Tongue (tissue), 2 donors: ENCODE data around the gene CCNO. TPM values are rescaled to one million over a fixed set of nuclear protein-coding genes. Genes with fewer than 3 reads are reported as not detected.

Experiments used
- DNase-seq: peaks from one replicate; pipeline ENCODE4 v3.0.0-alpha.2; 2015
- total RNA-seq: library from RNA; depleted of rRNA; stranded (reverse); fragments of >200 nt; gene quantifications from one replicate; pipeline ENCODE4 v1.2.3, GENCODE V29; 2014

Gene CCNO
- not detected for total RNA-seq

DNA sequence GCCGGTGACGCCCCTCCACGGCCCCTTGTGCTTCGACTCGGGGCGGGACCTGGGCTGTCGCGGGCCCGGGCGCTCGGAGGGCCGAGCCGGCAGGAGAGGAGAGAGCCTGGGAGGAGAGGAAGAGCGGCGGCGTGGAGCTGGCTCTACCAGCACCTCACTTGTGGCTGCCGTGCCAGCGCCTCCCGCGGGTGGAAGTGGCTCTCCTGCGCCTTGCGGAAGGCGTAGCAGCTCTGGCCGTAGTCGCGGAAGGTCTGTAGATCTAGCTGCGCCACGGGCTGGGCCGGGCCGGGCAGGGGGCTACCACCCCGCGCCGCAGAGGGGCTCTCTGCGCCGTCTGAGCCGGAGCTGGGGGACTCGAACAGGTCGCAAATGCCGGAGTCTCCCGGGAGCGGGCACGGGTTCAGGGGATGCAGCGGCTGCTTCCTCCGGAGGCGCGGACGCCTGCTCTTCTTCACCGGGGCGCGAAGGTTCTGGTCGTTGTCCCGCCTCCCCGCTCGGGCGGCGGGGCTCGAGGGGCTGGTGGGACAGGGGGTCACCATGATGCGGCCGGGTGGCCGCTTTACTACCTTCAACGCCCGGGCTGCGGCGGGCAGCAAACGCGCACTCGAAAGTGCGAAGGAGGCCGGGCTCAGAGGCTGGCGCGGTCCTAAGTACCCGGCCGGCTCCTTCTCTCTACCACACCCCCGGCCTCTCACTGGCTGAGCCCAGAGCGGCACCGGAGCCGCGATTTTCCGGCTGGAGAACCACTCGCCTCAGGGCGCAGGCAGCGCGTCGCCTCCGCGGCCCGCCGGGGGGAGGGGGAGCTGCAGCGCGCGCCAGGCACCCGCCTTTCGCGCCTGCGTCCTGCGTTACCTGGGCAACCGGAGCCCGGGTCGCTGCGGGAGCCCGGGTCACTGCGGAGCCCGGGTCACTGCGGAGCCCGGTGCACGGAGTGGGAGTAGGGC, at the start of gene CCNO:
Gene CCNO, minus strand, starts transcription at position 624 of the 944 bp plus-strand sequence. Its CDS starts 85 bp downstream, at position 539.
- peak; percentile 83 for DNase-seq

DNA sequence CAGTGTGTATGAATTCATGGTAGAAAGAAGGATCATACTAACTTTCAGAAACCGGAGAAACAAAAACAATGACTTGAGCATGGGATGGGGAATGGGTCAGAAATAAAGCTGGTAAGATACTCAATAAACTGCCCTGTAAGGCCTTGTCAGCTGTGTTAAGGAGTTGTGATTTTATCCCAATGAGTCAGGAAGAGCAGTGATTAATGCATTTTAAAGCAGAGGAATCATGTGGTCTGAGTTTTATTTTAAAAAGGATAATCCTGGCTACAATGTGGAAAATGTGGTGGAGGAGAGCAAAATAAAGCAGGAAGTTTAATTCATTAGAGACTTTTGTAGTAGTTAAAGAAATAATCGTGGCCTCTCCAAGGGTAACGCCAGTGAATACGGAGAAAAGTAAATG, 45.4 kb upstream of the CCNO start:
- no peak for DNase-seq

DNA sequence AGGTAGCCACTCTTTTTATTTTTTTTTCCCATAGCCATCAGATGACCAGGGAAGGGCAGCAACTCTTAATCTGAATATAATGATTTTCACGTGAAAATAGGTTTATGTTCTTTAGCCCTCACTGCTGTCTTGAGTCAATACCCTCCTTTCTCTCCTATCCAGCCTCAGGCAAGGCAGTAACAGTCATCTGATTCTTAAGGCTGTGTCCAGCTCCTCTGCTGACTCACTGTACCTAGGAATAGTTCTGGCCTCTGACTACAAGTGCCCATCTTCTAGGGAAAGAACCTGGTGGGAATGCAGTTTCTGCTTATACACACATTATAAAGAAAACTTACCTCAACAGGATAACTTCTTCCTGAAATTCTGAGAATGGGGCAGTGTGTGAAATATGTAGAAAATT, 43.4 kb upstream of the CCNO start:
- DNase-seq: no peak

- no peak for DNase-seq
These were observed 24.9 kb upstream of the CCNO start for GRCh38 chr5:55258339-55258738.

DNA sequence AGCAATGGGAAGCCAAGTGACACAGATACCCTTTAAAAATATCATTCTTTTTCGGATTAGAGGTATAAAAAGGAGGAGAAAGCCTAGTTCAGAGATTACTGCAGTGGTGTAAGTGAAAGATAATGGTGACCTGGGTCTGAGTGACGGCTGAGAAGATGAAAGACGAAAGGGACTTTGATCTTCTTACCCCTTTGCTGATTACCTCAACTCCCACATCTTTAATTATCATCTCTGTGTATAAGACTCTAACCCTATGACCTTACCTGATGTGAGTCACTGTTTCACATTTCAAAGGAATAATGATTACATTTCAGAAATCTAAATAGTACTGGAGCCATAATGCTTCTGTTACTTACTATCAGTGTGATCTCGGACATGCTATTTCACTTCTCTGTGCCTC, 21.4 kb upstream of the CCNO start:
- no peak for DNase-seq

GRCh38 chr5:55250064-55250463, 16.7 kb upstream of the CCNO start:
- DNase-seq: no peak

DNA sequence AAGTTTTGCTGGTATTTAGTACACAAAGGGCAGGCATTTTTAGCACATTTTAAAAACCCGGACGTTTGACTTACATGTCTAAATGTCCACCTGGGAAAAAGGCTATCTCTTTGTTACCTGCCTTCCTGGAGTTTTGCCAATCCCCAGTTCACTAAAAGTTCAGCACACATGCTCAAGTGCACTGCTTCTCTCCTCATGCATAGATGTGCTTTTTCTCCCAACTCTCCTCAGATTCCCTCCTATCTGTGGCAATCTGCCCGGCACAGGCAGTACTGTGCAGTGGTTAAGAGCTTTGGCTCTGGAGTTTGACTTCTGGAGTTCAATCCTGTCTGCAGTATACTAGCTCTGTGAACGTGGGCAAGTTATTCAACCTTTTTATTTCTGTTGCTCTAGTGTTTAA, 8.3 kb upstream of the CCNO start:
- peak; percentile 35 for DNase-seq

GRCh38 chr5:55236800-55237199, 3.4 kb upstream of the CCNO start:
- peak; percentile 83 for DNase-seq

GRCh38 chr5:55234121-55234700, 803 bp upstream of the CCNO start:
- DNase-seq: peak; percentile 51

DNA sequence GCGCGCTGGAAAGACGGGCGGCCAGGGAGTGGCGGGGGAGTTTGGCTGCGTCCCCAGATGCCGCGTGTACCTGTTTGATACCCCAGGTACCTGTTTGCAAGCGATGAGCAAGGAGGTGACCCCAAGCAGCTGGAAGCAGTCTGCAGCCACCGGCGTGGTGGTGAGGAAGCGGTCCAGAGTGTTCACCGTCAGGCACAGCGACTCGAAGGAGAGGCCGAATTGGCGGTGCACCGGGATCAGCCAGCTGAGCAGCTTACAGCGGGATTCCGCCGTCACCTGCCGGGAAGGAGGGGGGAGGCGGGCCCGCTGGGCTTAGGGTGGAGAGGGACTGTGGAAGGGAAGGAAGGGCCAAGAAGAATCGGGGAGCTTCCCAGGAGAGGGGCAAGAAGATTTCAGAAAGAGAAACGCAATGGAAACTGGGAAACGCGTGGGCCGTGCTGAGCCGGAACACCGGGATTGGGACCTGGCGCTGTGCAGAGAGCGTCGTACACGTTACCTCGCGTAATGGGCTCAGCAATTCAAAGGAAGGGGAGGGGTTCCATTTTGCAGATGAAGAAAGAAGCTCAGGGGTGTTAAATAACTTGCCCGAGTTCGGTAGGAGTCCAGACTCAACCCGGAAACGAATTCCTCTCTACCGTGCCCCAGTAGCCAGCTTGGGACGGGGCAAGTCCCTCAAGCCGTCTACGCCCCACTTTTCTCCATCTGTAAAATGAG, 980 bp downstream of the CCNO start:
- peak; percentile 44 for DNase-seq

GRCh38 chr5:55231919-55232270, 1.5 kb downstream of the CCNO start:
- peak; percentile 29 for DNase-seq

GRCh38 chr5:55231029-55231918, 2.1 kb downstream of the CCNO start:
- peak; percentile 44 for DNase-seq

DNA sequence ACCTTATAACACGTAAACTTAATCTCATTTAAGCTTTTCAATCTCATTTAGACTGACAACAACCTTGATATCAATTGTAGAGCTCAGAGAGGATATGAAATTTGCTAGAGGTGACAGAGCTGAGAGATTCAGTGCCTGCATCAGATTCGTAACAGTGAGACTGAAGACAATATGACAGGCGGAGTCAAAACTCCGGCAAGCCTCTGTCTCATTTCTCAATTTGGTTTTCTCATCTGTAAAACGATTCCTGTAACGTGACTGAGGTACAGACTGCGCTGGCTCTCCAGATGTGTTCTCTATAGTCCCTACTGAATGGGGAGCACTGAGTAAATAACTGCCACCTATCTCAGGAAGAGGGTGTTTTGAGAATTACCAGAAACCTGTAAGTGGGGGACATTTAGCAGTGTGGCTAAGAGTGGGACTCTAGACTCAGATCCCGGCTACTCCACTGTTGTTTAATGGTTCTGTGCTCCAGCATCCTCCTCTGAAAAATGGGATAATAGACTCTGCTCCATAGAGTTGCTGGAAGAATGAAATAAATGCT, 3.2 kb downstream of the CCNO start:
- no peak for DNase-seq

- no peak for DNase-seq
These were observed 5.6 kb downstream of the CCNO start for GRCh38 chr5:55227664-55228430.

GRCh38 chr5:55226934-55227663, 6.3 kb downstream of the CCNO start, which contains the start of gene MCIDAS:
Gene MCIDAS (minus strand): TSS chr5:55227315. CDS start chr5:55227138, 177 bp downstream.
- DNase-seq: peak; percentile 61

- peak; percentile 81 for DNase-seq
These were observed 7.1 kb downstream of the CCNO start for GRCh38 chr5:55226027-55226933.

DNA sequence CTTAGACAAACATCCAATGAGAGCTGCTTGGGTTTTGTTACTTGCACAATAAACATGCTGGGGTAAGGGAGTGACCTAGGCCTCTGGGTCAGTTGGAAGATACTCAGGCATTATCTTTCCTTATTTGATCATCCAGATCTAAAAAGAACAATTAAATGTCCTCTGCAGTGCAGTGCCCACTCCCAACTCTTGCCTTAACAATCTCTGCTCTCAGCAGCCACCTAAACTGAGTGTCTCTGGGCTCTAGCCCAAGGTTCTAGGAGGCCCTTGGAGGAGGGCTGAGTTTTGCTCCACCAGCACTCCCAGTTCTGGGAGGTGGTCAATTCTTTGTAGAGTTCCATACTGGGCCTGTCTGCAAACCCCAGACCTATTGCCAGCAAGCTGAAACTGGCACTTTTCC, 8.1 kb downstream of the CCNO start:
- no peak for DNase-seq

- DNase-seq: no peak
These were observed 9.6 kb downstream of the CCNO start for GRCh38 chr5:55223812-55224240.
